GM13976 (cell line): ENCODE data around the gene ULK1.

ENCODE experiments used
- DNase-seq: peaks from one replicate; pipeline ENCODE4 v3.0.0; 2012; ENCODE audit warnings: low spot score
- CTCF ChIP-seq: IDR thresholded peaks from 2 replicates; pipeline ENCODE4 v1.5.1; 2012; ENCODE audit warnings: borderline replicate concordance, mild to moderate bottlenecking; ENCODE audit not compliant: insufficient read depth; ENCODE audit errors: extremely low read depth, missing control alignments, control extremely low read depth
- in situ Hi-C: fragments of 300-500 bp; cut with MboI; formaldehyde crosslinking; loops from one replicate; pipeline ENCODE4 v1.12.0; 2022; ENCODE audit warnings: low sequenced_read_pairs, mixed read lengths, inconsistent platforms; ENCODE audit not compliant: unreplicated experiment

The ULK1 gene

DNA sequence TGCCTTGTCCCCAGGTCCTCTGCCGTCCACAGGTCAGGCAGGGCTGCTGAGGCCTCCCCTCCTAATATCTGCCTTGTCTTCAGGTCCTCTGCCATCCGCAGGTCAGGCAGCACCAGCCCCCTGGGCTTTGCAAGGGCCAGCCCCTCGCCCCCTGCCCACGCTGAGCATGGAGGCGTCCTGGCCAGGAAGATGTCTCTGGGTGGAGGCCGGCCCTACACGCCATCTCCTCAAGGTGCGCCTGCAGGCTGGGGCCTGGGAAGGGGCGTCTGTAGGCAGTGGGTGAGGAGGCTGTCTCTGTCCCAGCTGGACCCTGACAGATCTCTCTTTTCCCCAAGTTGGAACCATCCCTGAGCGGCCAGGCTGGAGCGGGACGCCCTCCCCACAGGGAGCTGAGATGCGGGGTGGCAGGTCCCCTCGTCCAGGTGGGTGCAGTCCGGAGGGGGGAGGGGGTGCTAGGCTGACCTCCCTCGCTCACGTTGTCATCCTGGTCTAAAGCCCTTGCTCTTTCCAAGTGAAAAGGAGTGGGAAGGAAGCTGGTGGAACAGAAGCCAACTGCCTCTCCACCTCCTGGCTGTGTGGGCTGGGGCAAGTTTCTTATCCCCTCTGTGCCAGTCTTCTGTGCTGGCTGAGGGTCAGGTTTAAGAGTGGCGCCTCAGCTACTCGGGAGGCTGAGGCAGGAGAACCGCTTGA is 20.7 kb downstream of the ULK1 start:
- no peak for DNase-seq
- in situ Hi-C loops, result no loop called here
- TF ChIP-seq CTCF, result no peak

DNA sequence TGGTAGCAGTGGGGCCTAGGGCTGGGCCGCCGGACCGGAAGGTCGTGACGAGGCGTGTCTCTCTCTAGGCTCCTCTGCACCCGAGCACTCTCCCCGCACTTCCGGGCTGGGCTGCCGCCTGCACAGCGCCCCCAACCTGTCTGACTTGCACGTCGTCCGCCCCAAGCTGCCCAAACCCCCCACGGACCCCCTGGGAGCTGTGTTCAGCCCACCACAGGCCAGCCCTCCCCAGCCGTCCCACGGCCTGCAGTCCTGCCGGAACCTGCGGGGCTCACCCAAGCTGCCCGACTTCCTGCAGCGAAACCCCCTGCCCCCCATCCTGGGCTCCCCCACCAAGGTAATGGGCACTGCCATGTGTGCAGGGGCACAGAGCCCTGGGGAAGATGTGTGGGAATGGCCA is 21.4 kb downstream of the ULK1 start:
- in situ Hi-C loops, result no loop called here
- DNase-seq, result no peak
- no peak for TF ChIP-seq CTCF

- DNase-seq, result no peak
- in situ Hi-C loops, result no loop called here
- TF ChIP-seq CTCF, result no peak
These were observed 22.1 kb downstream of the ULK1 start for GRCh38 chr12:131916306-131917138.

DNA sequence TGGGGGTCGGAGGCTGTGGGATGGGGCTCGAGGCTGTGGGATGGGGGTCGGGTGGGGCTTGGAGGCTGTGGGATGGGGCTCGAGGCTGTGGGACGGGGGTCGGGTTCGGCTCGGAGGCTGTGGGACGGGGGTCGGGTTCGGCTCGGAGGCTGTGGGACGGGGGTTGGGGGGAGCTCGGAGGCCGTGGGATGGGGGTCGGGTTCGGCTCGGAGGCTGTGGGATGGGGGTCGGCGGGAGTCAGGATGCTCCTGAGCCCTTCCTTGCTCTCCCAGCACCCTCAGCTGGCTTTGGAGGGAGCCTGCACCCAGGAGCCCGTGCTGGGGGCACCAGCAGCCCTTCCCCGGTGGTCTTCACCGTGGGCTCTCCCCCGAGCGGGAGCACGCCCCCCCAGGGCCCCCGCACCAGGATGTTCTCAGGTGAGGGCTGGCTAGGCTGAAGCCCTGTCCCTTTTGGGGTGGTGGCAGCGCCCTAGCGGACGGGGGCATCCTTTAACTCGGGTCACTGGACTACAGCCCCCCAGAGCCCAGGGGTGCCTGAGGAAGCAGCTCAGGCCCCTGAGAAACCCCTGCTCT is 22.8 kb downstream of the ULK1 start:
- DNase-seq, result no peak
- no peak for TF ChIP-seq CTCF
- in situ Hi-C loops, result no loop called here

DNA sequence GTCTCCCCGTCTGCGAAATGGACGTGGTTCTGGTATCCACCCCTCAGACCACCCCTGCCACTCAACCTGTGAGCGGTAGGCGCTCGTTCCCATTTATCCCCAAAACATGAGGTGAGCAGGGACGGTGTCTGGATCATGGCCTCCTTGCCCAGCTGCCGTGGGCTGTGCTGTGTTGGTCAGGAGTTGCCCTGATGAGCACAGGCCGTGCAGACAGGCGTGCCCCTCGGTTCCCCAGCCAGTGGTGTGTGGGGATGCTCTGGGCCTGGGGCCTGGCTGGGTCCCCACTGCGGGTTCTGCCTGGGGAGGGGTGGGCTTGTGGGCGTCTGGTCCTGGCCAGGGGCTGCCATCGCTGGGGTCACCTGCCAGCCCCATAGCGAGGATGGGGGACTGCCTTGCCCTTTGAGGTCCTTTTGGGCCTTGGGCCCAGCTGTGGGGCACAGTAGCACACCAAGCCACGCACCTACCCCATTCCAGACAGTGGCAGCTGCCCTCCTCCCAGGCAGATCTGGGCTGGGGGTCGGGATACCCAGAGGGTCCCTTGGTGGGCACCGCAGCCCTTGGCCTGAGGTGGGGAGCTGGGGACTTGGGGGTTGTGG is 23.4 kb downstream of the ULK1 start:
- in situ Hi-C loops, result no loop called here
- no peak for TF ChIP-seq CTCF
- DNase-seq, result no peak

GRCh38 chr12:131918311-131919050 is 24.1 kb downstream of the ULK1 start:
- no peak for DNase-seq
- in situ Hi-C loops, result no loop called here

More at GRCh38 chr12:131918311-131919050, 24.1 kb downstream of the ULK1 start:
- no peak for TF ChIP-seq CTCF
